ENCODE measurements around the gene AKR7A3.

DNA sequence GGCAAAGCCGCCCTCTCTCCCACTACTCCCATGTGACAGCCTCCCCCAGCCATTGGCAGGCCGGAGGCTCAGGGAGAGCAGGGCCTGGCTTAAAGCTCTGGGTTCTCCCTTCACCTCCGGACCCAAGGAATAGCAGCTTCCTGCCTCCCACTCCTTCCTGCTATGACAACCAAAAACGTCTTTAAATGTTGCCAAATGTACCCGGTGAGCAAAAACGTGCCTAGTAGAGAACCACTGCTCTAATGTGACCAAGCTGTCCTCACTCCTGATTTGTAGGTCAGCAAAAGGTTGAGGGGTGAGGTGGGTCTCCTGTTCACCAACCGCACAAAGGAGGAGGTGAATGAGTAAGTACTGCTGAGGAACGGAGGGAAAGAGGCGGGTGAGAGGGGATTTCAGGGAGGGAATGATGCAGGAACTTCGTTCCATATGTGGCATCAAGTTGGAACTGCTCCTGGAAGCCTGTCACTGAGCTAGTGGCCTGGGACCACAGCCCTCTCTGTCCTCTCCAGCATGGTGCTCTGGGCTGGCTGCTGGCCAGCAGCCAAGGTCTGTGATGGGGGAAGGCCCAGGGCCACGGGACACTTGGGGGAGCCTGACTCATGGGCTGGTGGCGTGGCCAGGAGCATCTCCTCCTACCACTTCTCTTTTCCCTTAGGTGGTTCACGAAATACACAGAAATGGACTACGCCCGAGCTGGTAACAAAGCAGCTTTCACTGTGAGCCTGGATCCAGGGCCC lies 31.2 kb downstream of the AKR7A3 start:
- TF ChIP-seq, protein P1, sequence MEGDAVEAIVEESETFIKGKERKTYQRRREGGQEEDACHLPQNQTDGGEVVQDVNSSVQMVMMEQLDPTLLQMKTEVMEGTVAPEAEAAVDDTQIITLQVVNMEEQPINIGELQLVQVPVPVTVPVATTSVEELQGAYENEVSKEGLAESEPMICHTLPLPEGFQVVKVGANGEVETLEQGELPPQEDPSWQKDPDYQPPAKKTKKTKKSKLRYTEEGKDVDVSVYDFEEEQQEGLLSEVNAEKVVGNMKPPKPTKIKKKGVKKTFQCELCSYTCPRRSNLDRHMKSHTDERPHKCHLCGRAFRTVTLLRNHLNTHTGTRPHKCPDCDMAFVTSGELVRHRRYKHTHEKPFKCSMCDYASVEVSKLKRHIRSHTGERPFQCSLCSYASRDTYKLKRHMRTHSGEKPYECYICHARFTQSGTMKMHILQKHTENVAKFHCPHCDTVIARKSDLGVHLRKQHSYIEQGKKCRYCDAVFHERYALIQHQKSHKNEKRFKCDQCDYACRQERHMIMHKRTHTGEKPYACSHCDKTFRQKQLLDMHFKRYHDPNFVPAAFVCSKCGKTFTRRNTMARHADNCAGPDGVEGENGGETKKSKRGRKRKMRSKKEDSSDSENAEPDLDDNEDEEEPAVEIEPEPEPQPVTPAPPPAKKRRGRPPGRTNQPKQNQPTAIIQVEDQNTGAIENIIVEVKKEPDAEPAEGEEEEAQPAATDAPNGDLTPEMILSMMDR (IDR thresholded peaks at IDR 0.05), result no peak
- TF ChIP-seq POLR2A (IDR thresholded peaks at IDR 0.05), result no peak
